Gastroesophageal sphincter (tissue), 4 donors: ENCODE measurements around the gene ZSWIM1. TPM values are rescaled to one million over a fixed set of nuclear protein-coding genes. Genes with fewer than 3 reads are reported as not detected.

Source experiments
- ATAC-seq: fragments of 150-250 bp; one replicate; pipeline ENCODE4 v1.9.1; 2016; ENCODE audit warnings: mild to moderate bottlenecking, moderate library complexity
- H3K27ac ChIP-seq, 4 donors: fragments of 200-600 bp; sonication (generic) in 3 of 4; 1 replicate in 3 of 4; 2 replicates in 1 of 4; pipeline ENCODE4 v1.5.1; 2016 to 2019
- H3K27me3 ChIP-seq: fragments of 200-600 bp; sonication (generic); one replicate; pipeline ENCODE4 v1.5.1; 2019
- H3K36me3 ChIP-seq, 2 donors: fragments of 200-600 bp; sonication (generic); one replicate each; pipeline ENCODE4 v1.5.1; 2019; ENCODE audit warnings: control low read depth in 1 of 2
- H3K4me1 ChIP-seq, 3 donors: fragments of 200-600 bp; sonication (generic); 1 replicate in 2 of 3; 2 replicates in 1 of 3; pipeline ENCODE4 v1.5.1; 2016 to 2019; ENCODE audit warnings: control low read depth in 2 of 3
- H3K4me3 ChIP-seq, 2 donors: fragments of 200-600 bp; sonication (generic); one replicate each; pipeline ENCODE4 v1.5.1; 2019; ENCODE audit warnings: mild to moderate bottlenecking in 1 of 2, moderate library complexity in 1 of 2
- H3K9me3 ChIP-seq, 3 donors: fragments of 200-600 bp; sonication (generic); one replicate each; pipeline ENCODE4 v1.5.1; 2017 to 2019; ENCODE audit warnings: control low read depth in 2 of 3
- CTCF ChIP-seq, 4 experiments: fragments of 200-600 bp in 2 of 4; fragments of 450-650 bp in 2 of 4; sonication (generic) in 1 of 4; IDR thresholded peaks; one replicate each; pipeline ENCODE4 v1.5.1; 2017 to 2019; ENCODE audit warnings: antibody characterized with exemption in 4 of 4, mild to moderate bottlenecking in 2 of 4, moderate library complexity in 2 of 4
- EP300 ChIP-seq: sonication (generic); formaldehyde crosslinking; IDR thresholded peaks from one replicate; pipeline ENCODE4 v1.6.1; 2017; ENCODE audit warnings: antibody characterized with exemption, mild to moderate bottlenecking
- POLR2A ChIP-seq, 2 donors: fragments of 450-650 bp; IDR thresholded peaks; one replicate each; pipeline ENCODE4 v1.6.1; 2017; ENCODE audit warnings: antibody characterized with exemption in 2 of 2, mild to moderate bottlenecking in 2 of 2, moderate library complexity in 1 of 2
- POLR2AphosphoS5 ChIP-seq: sonication (generic); formaldehyde crosslinking; IDR thresholded peaks from one replicate; pipeline ENCODE4 v1.6.1; 2017; ENCODE audit warnings: antibody characterized with exemption
- WGBS, 2 donors: methylation state at CpG; one replicate each; pipeline ENCODE4 v1.1.5; 2018; ENCODE audit warnings: low coverage in 1 of 2; 5-methylcytosine and 5-hydroxymethylcytosine counted together
- total RNA-seq, 4 donors: library from RNA; depleted of rRNA; stranded (reverse); fragments of >200 nt; gene quantifications; one replicate each; pipeline ENCODE4 v1.1.0, GENCODE V29; 2016

ZSWIM1 gene
- total RNA-seq, 4 donors from 2014 or later, result 6.6 to 11.9 (median 9.1) TPM

- H3K4me1 ChIP-seq, result peaks cover 0 to 33% (median 15%) of the 10 kb centered on the region in 3 donors
- no peaks in the 10 kb centered on the region for H3K9me3 ChIP-seq
- TF ChIP-seq EP300 (no peak), CTCF (IDR thresholded peaks at IDR 0.05) (no peak), POLR2AphosphoS5 (no peak)
- H3K36me3 ChIP-seq, result peaks cover 0 to 76% of the 10 kb centered on the region in 2 donors
- ATAC-seq, result no peak
- no peak overlapping the region for H3K27ac ChIP-seq
- H3K27me3 ChIP-seq, result no peaks in the 10 kb centered on the region
- no peak overlapping the region for H3K4me3 ChIP-seq
- 76% methylated on average over 7 of the region's 12 CpGs; no CpG with 5 or more reads in 1 of the 2 donors for WGBS, 2 donors
Measured at GRCh38 chr20:45894797-45895196, 13.8 kb downstream of the ZSWIM1 start.

- Histone ChIP-seq H3K36me3 (peaks cover 0 to 92% of the 10 kb centered on the region in 2 donors), H3K4me1 (peaks cover 0 to 18% (median 13%) of the 10 kb centered on the region in 3 donors), H3K27me3 (no peaks in the 10 kb centered on the region), H3K9me3 (no peaks in the 10 kb centered on the region), H3K27ac (no peak overlapping the region), H3K4me3 (no peak overlapping the region)
- WGBS, 2 donors, result 88% methylated on average over 7 of the region's 14 CpGs; no CpG with 5 or more reads in 1 of the 2 donors
- no peak for ATAC-seq
- TF ChIP-seq CTCF (IDR thresholded peaks at IDR 0.05) (no peak), POLR2A (IDR thresholded peaks at IDR 0.05) (no peak), EP300 (no peak), POLR2AphosphoS5 (no peak)
Measured at GRCh38 chr20:45896641-45897161, 15.7 kb downstream of the ZSWIM1 start.

GRCh38 chr20:45897289-45897688, 16.3 kb downstream of the ZSWIM1 start:
- peaks cover 0 to 12% (median 7%) of the 10 kb centered on the region in 3 donors for H3K4me1 ChIP-seq
- TF ChIP-seq POLR2AphosphoS5 (no peak), CTCF (IDR thresholded peaks at IDR 0.05) (no peak), POLR2A (IDR thresholded peaks at IDR 0.05) (no peak), EP300 (no peak)
- no peak overlapping the region for H3K4me3 ChIP-seq
- H3K36me3 ChIP-seq, result peaks cover 0 to 95% of the 10 kb centered on the region in 2 donors
- no peak for ATAC-seq
- no peak overlapping the region for H3K27ac ChIP-seq
- no peaks in the 10 kb centered on the region for H3K27me3 ChIP-seq
- no peaks in the 10 kb centered on the region for H3K9me3 ChIP-seq
- 78 to 82% methylated on average over 2 of the region's 2 CpGs for WGBS, 2 donors

- Histone ChIP-seq H3K4me3 (no peak overlapping the region), H3K36me3 (peaks cover 0 to 95% of the 10 kb centered on the region in 2 donors), H3K27ac (no peak overlapping the region), H3K27me3 (no peaks in the 10 kb centered on the region), H3K9me3 (no peaks in the 10 kb centered on the region), H3K4me1 (peaks cover 0 to 8% (median 3%) of the 10 kb centered on the region in 3 donors)
- TF ChIP-seq POLR2AphosphoS5 (no peak), CTCF (IDR thresholded peaks at IDR 0.05) (no peak), EP300 (no peak), POLR2A (IDR thresholded peaks at IDR 0.05) (no peak)
- no peak for ATAC-seq
- WGBS, 2 donors, result 80% methylated on average over 1 of the region's 7 CpGs; no CpG with 5 or more reads in 1 of the 2 donors
Measured at GRCh38 chr20:45897692-45898091, 16.7 kb downstream of the ZSWIM1 start.

GRCh38 chr20:45898285-45898684, 17.3 kb downstream of the ZSWIM1 start:
- ATAC-seq, result no peak
- 81 to 90% methylated on average over 4 to 5 of the region's 12 CpGs for WGBS, 2 donors
- H3K27ac ChIP-seq, result no peak overlapping the region
- H3K27me3 ChIP-seq, result no peaks in the 10 kb centered on the region
- TF ChIP-seq POLR2AphosphoS5 (no peak), EP300 (no peak), CTCF (IDR thresholded peaks at IDR 0.05) (no peak), POLR2A (IDR thresholded peaks at IDR 0.05) (no peak)
- H3K36me3 ChIP-seq, result peaks cover 0 to 94% of the 10 kb centered on the region in 2 donors
- H3K4me1 ChIP-seq, result peaks cover 0 to 2% (median 0%) of the 10 kb centered on the region in 3 donors
- H3K4me3 ChIP-seq, result no peak overlapping the region
- no peaks in the 10 kb centered on the region for H3K9me3 ChIP-seq
